DMS53 treated with DMSO at 0.1 percent for 48 hours (cell line): ENCODE data around the gene OCRL.

Experiments used
- DNase-seq: peaks from one replicate; lab custom pipeline; 2025; ENCODE audit not compliant: unreplicated experiment; lab: John Stamatoyannopoulos, UW

The OCRL gene

DNA sequence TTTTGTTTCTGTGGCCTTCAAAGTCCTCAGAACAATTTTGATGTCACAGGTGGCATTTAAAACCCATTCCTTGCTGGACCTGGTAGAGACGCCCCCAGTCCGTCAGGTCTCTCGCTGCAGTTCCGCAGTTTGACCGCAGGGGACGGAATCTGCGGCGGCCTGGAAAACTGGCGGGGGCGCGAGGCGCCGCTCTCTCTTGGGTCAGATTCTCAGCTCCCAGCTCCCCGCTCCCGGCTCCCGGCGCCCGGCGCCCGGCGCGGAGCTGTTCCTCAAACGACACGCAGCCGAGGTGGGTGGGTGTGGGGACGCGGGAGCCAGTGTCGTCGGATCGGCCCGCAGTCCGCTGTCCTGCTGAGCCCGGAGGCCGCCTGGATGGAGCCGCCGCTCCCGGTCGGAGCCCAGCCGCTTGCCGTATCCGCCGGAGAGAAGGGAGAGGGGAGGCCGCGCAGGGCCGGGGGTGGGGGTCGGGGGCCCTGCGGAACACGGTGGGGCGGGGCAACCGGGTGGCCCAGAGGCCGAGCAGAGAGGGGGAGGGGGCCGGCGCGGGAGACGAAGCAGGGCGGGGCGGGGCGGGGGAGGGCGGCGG is at the start of gene OCRL:
OCRL (plus strand) TSS at position 192 of the 586 bp plus-strand sequence; CDS start at position 373, 181 bp downstream.
- peak; percentile 59 for DNase-seq

DNA sequence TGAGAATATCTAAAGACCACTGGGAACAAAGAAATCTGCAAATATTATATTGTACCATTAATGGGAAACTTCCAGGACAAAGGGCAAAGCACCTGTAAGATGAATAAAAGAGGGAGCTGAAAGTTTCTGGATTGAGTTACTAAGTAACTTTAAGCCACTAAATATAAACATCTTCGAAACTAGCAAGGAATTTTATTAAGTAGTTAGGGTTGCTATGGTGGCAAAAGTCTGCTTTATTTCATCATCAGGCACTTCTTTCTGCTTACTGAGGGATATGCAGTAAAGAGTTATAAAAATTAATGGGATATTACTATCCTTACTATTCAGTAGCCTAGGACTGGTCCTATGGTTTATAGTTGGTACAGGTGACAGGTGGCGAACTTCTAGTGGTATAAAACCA is 49.7 kb upstream of the OCRL start:
- no peak for DNase-seq

DNA sequence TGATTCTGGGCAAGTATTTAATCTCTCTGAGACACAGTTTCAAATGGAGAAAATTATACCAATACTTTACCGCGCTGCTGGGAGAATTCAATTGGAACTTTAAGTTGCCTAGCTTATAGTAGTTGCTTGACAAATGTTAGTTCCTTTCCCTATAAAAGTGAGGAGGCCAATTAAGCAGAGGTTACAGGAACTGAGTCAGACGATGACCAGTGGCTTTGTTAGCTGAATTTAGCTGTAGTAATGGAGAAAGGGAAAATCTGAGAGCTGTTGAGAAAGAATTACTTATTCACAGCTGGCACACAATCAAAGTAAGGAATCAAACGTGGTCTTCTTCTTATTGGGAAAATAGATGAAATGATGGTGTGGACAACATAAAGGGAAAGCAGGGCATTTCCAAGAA is 46.4 kb upstream of the OCRL start:
- no peak for DNase-seq

DNA sequence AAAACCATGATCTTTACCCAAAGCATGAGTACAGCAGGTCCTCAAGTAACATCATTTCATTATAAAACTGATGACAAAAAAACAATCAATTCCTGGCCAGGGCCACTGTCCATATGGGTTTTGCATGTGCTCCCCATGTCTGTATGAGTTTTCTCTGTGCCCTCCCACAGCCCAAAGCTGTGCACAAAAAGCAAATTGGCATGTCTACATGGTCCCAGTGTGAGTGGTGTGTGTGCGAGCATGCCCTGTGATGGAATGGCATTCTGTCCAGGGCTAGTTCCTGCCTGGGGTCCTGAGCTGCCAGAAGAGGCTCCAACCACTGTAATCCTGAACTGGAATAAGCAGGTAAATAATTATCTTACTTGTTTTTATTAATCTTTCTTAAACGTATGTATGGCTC is 45.2 kb upstream of the OCRL start:
- DNase-seq, result no peak

DNA sequence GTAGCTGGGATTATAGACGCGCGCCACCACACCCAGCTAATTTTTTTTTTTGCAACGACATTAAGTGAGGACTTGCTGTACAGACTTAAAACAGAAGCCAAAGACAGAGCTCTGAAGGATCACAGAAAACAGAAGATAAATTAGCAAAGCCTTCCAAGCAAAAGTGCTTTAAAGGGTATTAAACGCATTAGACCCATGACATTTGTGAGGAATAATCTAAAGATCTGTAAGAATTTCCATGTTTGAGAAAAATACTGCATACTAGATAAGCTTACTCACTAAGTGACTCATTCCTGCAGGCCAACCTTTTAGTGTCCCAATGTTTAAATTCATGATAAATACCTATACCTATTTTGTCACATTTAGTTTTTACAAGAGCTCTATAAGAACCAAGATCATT is 44.2 kb upstream of the OCRL start:
- DNase-seq, result no peak

DNA sequence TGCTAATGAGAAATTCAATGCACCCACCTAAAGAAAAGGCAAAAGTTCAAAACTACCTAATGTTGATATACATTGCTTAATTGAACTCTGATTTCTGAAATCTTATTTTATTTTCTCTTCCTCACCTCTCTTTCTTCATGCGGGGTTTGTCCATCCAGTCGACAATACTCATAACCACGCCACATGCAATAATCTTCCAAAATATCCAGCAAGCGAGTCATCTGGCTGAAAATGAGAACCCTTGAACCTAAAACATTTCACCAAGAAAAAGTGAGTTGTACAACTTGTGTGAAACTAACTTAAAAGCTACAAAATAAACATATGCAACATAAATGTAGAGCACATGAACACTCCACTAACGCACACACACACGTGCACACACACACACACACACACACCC is 43.4 kb upstream of the OCRL start:
- DNase-seq, result no peak

DNA sequence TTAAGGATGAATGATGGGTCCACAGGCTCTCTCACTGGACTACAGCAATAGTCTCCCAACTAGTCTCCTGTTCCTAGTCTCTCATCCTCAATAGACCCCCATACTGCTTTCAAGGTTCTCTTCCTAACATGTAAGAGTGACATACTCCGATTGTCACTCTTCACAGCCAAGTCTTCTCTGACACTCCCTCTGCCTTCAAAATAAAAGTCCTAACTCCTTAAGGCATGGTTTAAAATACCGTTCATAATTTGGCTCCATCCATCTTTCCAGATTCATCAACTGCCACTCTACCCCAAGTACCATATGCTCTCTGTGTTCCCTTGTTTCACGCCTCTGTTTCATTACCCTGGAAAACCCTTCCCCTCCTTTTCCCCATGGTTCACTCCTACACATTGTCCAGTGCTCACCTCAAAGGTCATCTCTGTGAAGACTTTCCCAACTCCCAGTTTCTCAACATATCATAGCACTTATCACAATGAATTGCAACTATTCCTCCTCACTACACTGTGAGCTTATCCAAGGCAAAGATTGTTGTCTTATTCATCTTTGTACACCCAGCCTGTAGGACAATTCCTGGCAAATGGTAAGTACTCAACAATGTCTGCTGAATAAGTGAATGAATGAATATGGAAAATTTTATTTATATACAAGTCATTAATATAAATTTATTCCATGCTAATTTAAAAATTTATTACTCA is 42.8 kb upstream of the OCRL start:
- DNase-seq, result no peak

DNA sequence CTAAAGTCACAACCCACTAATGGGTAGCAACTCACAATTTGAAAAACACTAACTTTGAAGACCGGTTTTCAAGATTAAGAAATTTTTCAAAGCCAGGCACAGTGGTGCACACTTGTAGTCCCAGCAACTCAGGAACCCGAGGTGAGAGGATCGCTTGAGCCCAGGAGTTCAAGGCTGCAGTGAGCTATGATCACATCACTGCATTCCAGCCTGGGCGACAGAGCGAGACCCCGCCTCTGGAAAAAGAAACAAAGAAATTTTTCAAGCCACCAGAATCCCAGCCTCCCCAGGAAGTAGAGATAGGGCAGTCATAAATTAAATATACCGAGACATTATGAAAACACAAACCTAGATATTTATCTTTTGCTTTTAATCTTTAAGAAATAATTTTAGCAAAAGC is 29.7 kb upstream of the OCRL start:
- no peak for DNase-seq

DNA sequence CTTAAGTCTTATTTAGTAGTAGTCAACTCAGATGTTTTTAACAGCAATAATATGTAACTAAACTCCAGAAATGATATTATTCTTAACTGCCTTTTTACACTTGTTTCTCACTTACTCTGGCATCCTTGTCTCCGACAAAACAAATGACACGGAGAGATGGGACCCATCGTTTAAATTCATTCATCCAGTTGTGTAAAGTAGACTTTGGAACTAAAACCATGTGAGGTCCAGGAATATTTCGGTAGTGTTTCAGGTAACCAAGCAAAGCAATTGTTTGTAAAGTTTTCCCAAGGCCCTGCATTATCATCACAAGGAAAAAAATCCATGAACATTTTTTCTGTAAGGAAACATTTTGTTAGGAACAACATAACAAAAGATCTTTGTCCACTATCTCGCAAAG is 28.4 kb upstream of the OCRL start:
- DNase-seq, result no peak

DNA sequence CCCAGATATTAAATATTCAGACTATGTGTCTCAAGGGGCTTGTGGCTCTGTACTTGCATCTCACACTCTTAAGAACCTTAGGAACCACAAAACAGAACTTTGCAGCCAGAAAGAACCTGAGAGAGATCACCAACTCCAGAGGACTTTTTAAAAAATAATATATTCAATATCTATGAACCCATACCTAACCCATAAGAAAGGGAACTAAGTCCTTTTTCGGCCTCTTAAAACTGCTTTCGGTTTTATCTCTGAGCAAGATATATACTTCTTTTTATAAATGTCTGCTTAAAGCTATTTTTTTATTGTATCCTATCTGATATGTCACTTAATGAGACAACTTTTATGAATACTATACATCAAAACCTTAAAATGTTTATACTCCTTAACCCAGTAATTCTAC is 27.6 kb upstream of the OCRL start:
- DNase-seq, result no peak

DNA sequence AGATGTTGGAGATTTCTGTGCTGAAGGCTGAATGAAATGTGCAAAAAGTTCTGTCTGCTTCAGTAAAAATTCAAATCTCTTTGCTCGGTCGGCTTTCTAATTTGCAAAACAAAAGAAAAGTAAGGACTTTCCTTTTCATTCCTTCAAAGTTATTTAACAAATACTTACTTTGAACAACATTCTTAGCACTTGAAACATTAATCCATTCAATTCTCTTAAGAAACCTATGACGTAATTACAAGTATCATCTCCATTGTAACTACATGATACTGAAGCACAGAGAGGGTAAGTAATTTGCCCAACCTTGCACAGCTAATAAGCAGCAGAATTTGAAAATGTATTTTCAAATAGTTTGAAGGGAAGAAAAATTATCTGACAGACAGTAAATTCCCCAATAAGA is 23.7 kb upstream of the OCRL start:
- no peak for DNase-seq

DNA sequence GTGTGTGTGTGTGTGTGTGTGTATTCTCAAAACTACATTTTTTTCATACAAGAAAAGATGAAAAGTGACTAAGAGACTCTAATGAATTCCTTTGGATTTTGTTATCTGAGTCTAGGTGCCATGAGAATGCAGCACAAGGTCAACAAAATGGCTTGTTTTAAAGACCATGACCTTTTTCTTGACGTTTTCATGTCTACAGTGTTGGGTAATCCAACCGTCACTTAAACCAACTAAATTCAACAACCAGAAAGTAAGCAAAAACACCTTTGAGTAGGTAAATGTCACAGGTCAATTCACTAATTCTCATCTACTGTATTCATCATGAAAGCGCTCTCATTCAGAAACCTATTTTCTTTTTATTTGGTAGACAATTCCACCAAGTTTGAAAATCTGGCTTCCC is 19.9 kb upstream of the OCRL start:
- DNase-seq, result no peak

DNA sequence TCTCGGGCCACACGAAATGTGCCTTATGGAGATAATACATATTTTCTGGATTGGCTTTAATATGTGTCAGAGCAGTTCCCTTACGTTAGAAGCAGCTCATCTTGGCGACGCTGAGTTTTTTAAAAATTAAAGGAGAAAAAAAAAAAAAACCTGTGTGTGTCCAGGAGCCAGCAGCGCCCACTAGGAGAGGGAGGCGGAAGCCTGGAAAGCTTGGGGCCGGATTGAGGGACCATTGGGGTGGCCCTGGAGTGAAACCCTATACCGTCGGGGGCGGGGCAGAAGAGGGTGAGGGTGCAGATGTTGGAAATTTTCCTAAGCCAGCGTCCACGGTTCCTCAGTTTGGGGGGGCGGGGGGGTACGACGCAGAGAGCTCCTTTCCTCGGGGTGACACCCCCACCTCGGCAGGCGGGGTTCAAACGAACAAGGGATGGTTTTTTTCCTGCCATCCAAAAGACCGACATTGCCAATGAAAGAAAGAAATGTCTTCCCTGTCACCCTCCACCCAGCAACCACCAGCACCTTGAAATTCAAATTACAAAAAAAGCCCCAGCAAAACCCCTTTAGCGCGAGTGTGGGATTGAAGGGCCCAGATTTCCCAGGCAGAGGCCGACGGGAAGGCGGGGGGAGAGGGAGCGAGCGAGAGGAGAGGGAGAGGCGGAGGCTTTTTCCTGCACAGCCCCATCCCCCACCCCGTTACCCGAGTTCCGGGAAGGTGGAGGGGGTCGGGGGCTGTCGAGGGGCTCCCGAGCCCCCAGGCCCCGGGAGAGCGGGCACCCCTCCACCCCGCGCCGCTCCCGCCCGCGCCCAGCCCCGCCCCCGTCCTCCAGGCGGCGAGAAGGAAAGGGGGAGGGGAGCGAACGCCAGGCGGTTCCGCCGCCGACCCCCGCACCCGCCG is 17.6 kb upstream of the OCRL start:
- peak; percentile 3 for DNase-seq

DNA sequence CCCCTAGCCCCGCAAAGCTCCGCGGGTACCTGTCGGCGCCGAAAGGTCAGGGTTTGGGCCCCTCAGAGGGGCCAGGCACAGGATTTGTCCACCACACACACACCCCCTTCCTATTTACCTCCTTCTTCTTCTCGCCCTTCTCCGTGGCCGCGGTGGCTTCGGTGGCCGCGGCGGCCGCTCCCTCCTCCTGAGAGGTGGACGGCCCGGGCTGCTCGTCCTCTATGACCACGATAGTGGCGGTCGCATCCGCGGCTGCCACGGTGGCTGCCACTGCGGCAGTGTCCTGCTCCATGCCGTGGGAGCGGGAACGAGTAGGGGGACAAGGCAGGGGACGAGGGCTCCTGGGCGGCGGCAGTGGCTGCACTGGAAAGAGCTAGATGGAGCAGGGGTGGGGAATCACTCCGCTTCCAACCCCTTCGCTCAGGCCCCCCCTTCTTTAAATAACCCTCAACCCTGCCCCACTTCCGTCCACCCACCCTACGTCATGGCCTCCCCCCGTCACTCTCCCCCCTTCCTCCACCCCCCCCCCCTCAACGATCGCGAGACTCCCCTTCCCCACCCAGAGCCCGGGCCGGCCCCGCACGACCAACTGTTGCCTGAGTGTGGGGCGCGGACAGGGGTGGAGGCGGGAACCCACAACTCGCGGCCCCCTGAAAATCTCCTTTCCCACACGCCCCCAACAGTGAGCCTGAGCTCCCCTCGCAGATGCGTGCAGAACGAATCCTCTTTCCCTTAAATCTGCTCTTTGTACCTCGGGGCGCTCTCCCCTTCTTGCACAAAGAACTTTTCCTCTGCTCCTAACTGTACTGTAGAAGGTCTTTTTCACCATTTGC is 16.8 kb upstream of the OCRL start, which contains the start of gene SMARCA1:
SMARCA1 (minus strand) TSS at position 412 of the 833 bp plus-strand sequence; CDS start at position 292, 120 bp downstream.
- peak; percentile 9 for DNase-seq

DNA sequence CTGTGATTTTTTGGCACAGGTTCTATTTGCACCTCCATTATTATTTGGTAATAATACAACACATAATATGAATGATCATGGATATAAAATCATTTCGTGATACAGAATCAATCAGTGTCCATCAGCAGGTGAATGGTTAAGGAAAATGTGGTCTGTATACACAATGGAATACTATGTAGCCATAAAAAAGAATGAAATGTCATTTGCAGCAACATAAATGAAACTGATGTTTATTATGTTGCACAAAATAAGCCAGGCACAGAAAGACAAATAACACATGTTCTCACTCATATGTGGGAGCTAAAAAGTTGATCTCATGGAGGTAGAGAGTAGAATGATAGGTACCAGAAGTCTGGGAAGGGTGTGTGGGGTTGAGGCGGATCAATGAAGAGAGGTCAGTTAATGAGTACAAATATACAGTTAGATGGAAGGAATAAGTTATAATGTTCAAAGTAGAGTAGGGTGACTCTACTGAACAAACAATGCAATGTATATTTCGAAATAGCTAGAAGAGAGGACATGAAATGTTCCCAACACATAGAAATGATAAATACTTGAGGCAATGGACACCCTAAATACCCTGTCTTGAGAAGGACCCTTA is 15.7 kb upstream of the OCRL start:
- no peak for DNase-seq

DNA sequence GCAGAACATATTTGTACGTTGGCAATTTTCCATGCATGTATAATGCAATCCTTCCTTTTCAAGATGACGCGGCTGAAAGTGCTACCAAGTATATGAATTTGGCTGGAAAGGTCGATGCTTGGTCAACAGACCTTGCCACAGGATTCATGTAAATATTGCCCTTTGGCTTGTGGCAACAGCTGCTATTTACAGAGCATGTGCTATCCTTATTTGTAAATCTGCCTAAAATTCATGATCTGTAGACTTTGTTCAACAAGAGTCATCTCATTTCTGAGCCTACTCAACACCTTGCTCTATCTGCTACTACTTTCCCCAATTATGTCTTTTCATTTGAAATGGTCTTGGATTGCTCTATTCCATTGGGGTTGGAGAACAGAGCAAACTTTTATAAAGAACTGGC is 14.9 kb upstream of the OCRL start:
- peak; percentile 37 for DNase-seq

DNA sequence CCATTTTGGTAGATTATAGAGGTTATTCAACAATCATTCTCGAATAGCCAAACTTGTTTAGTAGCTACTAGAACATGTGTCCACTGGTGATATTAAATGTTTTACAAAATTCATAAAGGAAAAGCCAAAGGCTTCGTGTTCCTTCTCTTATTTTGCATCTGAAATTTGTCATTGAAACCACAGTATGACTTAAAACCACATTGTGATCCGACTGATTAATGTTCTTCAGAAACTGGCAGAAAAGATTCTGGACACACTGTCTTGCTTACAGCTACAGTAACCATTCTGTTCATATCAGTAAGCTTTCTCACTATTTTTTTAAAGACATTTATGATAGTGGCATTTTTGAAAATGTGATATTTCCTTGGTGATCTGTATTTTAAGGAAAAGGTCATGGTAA is 14.2 kb upstream of the OCRL start:
- no peak for DNase-seq

DNA sequence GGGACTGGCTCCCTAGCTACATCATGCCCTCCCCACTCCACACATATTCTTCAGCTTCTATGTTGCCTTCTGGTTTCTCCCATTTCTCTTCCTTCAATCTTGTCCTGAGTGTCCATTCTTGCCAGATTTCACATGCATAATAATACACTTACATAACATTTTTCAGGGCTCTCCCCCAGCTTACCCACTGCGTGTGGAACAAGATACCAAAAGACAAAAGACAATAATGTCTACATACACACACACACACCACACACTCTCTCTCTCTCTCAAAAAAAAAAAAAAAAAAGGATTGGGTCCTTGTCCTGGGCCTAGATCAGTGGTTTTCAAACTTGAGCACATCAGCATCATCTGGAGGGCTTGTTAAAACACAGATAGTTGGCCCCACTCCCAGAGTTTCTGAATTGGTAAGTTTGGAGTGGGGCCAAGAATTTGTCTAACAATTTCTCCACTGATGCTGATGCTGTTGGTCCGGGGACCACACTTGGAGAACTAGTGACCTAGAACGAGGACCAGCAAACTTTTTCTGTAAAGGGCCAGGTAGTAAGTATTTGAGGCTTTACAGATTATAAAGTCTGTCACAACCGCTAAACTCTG is 10.3 kb upstream of the OCRL start:
- no peak for DNase-seq

DNA sequence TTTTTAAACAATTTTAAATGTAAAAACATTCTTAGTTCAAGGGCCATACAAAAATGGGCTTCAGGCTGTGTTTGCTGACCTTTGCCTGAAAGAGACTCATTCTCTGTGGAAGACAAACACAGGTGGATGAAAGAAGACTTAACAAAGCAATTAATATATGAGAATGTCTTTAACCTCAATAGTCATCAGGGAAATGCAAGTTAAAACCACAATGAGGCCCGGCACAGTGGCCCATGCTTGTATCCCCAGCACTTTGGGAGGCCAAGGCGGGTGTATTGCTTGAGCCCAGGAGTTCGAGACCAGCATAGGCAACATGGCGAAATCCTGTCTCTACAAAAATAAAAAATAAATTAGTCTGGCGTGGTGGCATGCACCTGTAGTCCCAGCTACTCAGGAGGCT is 9.6 kb upstream of the OCRL start:
- DNase-seq, result no peak

DNA sequence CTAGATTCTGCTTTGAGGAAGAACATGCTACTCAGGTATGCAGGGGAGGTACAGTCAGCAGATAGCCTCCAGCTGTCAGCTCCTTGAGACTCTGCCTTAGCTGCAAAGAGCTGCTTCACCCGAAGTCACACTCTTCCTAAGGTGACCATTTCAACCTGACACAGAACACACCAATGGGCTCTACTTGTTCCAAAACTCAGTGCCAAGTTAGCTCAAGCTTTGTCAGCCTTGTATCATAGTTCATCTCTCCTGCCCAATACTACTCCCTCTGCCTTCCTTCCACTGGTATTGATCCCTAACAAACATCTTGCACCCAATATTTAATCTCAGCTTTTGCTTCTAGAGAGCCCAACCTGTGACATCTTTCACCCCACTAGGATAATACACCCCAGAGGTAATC is 8.9 kb upstream of the OCRL start:
- DNase-seq, result no peak
